ENCODE measurements around the gene DKK3. TPM values are rescaled to one million over a fixed set of nuclear protein-coding genes. Genes with fewer than 3 reads are reported as not detected.

DKK3 gene
- total RNA-seq, 1 donor from 2014 or later = 428 TPM

DNA sequence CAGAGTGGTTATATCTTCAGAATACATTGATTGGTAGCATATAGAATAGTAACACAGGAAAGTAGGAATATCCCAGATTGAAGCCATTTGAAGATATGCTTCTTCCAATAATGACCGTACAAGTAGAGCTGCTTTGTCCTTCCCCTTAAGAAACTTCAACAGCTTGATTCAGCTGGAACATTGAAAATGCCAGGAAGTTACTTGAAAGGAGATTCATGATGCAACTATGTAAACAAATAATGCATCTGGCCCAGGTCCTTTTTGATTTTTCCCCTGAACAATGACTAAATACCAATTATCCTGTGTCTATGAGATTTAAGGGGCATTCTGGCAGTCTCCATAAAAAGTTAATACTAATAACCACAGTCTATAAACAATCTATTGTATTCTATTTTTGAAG, 3.0 kb downstream of the DKK3 start:
- peak in 1 of 2 donors; percentile 71 for DNase-seq (ENCODE audit: low read depth in 2 of 2)

- no peak for DNase-seq (ENCODE audit: low read depth in 2 of 2)
Measured at GRCh38 chr11:12005061-12005460, 3.4 kb downstream of the DKK3 start.

- no peak for DNase-seq (ENCODE audit: low read depth in 2 of 2)
Measured at GRCh38 chr11:12003815-12004214, 4.6 kb downstream of the DKK3 start.

- DNase-seq (ENCODE audit: low read depth in 2 of 2) = peak in 1 of 2 donors; percentile 18
Measured at GRCh38 chr11:12003336-12003735, 5.1 kb downstream of the DKK3 start.

DNA sequence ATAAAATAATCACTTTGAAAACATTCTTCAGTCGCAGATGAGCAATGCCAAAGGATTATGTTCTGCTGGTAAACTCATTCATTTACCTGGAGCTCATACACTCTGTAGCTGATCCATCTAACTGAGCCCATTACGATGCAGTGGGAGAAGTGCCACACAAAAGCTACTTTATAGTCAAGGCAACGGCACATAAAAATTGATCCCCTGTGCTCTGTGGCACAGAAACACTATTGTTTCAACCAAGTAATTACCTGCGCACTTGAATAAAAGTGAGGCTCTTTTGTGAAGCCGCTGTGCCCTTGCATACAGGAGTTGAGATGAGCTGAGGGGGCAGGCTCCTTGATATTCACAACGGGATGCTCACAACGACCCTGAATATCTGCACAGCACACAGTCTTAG, 7.2 kb downstream of the DKK3 start:
- DNase-seq (ENCODE audit: low read depth in 2 of 2) = no peak

DNA sequence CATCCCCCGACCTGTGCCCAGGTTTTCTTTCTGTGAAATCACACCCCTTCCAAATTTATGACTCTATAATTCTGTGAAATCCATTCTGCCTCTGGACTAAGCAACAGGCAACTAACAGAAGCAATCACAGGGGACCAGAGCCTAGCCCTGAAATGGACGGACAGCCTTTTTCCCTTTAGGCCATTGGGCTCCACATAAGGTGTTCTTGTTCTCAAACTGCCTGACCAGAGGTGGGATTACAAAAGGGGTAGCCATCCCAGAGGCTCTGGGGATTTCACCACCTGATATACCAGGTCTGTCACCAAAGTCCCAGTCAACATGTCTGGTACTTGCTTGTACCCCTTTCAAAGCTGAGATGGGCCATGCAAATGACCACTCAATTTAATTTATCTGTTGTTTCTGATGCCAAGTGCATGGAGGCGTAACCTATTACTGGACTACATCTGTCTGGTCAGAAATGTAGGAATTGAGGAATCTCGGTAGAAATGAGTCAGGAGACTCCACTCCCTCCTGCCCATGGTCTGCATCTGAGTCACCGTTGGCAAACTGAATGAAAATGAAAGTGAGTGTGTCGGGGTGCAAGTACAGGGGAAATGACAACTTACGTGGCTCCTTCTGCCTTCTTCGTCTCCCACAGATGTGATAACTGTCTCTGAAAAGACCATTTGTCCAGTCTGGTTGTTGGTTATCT, 10.2 kb downstream of the DKK3 start:
- DNase-seq (ENCODE audit: low read depth in 2 of 2) = peak in 1 of 2 donors; percentile 87

GRCh38 chr11:11997049-11997322, 11.4 kb downstream of the DKK3 start:
- DNase-seq (ENCODE audit: low read depth in 2 of 2) = no peak

- no peak for DNase-seq (ENCODE audit: low read depth in 2 of 2)
Measured at GRCh38 chr11:11996321-11997048, 11.9 kb downstream of the DKK3 start.

GRCh38 chr11:11995601-11996000, 12.8 kb downstream of the DKK3 start:
- DNase-seq (ENCODE audit: low read depth in 2 of 2) = no peak

DNA sequence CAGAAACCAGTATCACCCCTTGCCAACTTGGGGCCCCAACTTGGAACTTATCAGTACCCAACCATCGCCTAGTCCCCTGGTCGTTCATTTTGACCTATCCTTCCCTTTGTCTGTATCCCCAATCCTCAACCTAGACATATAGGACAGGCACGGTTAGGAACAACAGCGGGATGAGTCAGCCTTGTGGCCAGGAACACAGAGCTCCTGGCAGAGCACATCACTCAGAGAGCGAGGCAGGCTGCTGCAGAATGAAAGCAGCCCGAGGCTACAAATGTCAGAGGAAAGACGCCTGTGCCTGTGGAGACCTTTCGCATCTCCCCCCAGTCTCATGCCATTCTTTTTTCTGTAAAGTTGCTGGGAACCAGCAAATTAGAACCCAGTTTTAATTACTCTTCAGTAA, 14.6 kb downstream of the DKK3 start:
- DNase-seq (ENCODE audit: low read depth in 2 of 2) = peak in 1 of 2 donors; percentile 87

- no peak for DNase-seq (ENCODE audit: low read depth in 2 of 2)
Measured at GRCh38 chr11:11992257-11993212, 15.9 kb downstream of the DKK3 start.

DNA sequence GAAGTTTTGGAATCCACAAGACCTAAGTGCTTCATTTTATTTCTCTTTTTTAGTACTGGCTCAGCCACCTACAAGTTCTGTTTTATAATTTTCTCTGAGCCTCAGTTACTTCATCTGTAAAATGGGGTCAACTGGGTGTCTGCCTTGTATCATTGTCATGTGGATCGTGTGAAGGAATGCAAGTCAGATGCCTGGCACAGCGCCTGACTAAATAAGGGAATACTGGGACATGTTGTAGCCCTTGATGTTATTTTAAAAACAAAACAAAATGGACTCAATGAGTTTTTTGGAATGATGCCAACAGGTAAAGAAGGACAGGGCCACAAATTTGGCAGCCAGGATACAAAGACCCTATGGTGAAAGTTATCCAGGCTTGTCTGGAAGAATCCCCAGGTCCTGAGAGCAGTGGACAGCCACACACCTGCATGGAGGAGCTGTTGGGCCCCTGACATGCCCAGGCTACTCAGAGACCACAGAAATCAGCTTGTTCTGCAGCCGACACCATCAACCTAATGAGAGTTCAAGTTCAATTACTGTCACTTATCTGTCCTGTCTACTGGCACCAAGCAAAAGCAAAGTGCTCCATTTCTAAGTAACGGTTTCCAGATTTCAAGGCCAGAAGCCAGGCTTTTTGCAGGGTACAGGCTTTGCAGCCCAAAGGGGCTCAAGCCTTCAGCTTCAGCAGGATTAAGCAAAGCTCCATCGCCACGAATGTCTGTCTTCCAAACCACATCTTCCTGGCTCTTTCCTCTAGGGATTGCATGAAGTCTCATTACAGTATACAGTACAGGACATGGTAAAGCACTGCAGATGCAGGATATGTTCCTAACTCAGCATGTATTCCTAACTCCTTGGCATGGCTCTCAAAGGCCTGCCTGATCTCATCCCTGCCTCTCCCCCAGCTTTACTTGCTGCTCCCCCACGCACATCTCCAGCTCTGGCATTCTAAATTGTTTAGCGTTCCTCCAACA, 18.4 kb downstream of the DKK3 start:
- peak in 1 of 2 donors; percentile 71 for DNase-seq (ENCODE audit: low read depth in 2 of 2)

DNA sequence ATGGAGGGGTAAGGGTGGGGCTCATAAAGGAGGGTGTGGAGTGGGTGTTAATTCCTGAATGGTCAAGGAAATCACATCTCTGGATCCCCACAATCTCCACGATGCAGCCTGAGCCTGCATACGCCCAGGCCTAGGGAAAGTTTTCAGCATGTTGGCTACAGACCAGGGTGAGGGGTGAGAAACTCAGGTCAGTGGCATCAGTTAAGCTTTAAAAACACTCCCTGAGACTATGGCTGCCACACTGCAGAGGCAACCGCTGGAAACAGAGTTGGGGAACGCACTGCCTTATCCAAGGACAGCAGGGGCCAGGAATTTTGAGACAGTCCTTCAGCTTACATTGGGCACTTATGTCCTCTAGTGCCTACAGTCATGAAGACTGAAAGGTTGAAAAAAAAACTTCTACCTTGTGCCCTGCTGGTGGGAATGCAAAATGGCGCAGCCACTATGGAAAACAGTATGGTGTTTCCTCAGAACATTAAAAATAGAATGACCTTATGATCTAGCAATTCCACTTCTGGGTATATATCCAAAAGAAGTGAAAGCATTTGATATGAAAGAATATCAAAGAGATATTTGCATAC, 19.7 kb downstream of the DKK3 start:
- no peak for DNase-seq (ENCODE audit: low read depth in 2 of 2)

DNA sequence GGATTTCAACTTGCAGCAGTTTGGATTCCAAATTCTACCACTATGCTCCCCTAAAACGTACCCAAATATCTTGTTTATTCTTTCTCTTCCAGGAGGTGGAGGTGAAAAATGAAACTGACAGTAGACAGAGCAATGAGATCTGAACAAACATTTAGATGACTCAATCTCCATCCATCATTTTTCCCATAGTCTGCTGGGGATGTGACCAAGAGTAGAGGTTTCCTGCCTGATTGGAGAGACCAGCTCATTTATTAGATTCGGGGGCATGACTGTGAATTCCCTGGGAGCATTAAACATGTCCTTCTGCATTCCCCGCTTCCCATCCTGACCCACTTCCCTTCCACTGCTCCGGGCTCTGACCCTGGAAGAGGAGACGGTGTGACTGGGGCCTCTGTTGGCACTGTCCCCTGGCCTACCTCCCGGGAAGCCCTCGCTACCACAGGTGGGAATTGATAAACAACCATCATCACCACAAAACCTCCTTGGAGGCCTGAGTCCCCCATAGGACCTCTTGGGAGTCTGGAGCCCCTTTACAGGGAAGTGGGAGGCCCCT, 20.3 kb downstream of the DKK3 start:
- peak; percentile 95 for DNase-seq (ENCODE audit: low read depth in 2 of 2)

- DNase-seq (ENCODE audit: low read depth in 2 of 2) = peak in 1 of 2 donors; percentile 83
Measured at GRCh38 chr11:11987503-11988022, 20.9 kb downstream of the DKK3 start.

DNA sequence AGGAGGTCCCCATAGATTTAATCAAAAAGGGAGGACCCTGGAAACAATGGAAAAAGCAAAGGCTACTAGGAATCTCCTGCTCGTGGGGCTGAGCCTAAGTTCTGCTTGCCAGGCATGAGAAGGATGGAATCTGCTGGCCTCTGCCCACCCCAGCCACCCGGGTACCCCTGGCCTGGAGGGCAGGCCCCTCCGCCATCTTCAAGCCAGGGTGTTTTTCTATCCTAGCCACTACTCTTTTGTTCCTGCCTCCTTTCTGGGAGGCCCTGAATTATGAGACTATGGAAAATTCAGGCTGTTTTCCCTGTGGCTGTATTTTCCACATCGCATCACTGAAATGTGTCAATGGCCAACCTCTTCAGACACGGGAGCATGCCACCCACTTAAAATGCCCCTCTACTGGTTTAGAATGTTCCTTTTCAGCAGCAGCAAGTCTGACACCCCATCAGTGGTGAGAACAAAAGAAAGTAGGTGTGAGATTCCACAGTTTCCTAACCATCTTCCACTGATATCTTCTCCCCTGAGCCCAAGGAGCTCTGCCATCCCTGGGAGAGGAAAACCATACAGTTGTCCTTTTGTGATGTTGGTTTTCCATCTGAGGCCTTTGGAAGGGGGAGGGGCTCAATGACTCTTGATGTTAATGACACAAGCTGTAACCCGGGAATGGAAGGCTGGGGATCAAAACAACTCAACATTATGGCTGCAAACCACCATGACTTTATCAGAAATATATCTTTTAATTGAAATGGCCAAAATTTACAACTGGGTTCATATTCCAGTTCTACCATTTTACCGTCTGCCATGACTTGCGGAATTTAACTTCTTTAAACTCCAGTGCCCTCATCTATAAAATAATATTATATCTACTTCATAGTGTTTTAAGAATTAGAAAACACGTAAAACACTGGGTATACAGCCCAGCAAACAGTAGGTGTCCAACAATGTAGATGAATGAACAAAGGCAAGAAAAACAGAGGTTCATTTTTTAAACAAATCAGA, 22.2 kb downstream of the DKK3 start:
- DNase-seq (ENCODE audit: low read depth in 2 of 2) = no peak

DNA sequence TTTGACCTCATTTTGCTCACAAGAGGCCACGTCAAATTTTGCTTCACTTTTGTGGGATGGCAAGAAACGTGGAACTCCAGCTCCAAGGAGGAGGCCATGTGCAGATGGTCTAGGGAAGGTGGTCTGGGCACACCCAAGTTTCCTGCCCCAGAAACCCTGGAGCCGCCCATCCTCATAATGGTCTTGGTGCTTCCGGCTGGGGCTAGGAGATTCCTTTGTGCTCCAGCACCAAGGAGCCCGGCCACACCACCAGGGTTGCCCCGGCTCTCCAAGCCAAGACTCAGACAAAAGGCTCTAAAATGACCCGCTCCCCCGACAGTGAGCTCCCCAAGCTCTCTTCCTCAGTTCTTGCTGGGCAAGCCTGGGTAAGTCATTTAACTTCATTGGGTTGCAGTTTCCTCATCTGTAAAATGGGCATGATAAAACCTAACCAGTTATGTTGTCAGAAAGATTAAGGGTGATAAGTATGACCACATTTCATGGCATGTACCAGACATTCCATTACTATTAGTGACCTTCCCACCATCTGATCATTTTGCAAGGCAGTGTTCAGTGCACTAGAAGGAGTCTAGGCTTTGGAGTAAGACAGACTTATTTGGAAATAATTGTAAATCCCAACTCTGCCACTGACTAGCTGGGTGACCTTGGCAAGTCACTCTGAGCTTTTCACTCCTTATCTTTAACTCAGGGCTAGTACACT, 23.3 kb downstream of the DKK3 start:
- no peak for DNase-seq (ENCODE audit: low read depth in 2 of 2)

GRCh38 chr11:11984563-11984962, 23.9 kb downstream of the DKK3 start:
- no peak for DNase-seq (ENCODE audit: low read depth in 2 of 2)
